A549 (cell line): ENCODE measurements around the gene PITPNM2.

Source experiments
- MAFK ChIP-seq: fragments of 450-650 bp; IDR thresholded peaks from 2 replicates; pipeline ENCODE4 v1.6.1; 2014; ENCODE audit not compliant: partially characterized antibody
- MYC ChIP-seq: IDR thresholded peaks from 2 replicates; pipeline ENCODE4 v1.6.1; 2012; ENCODE audit warnings: mild to moderate bottlenecking, inconsistent platforms, low read length, improper control_type of control experiment, borderline replicate concordance
- NPAS2 ChIP-seq: fragments of 250-450 bp; sonication (Bioruptor Pico); IDR thresholded peaks from 2 replicates; pipeline ENCODE4 v1.8.0; 2022; ENCODE audit warnings: mild to moderate bottlenecking, moderate library complexity, borderline replicate concordance
- POLR2A ChIP-seq: IDR thresholded peaks from 2 replicates; pipeline ENCODE4 v1.6.1; 2012; ENCODE audit warnings: mild to moderate bottlenecking, low read length
- POLR2AphosphoS2 ChIP-seq: conservative IDR thresholded peaks from 2 replicates; pipeline ENCODE4 v1.6.1; 2012; ENCODE audit warnings: low read length, improper control_type of control experiment, inconsistent platforms
- RCOR1 ChIP-seq: fragments of 150-350 bp; IDR thresholded peaks from 2 replicates; pipeline ENCODE4 v1.6.1; 2014; ENCODE audit warnings: antibody characterized with exemption, low read length, low read depth
- SREBF2 ChIP-seq: fragments of 450-650 bp; IDR thresholded peaks from 2 replicates; pipeline ENCODE4 v1.6.1; 2014; ENCODE audit warnings: mild to moderate bottlenecking, moderate library complexity
- TF ChIP-seq, protein P1 (sequence below): fragments of >200 bp; sonication (Bioruptor Twin); formaldehyde crosslinking; IDR thresholded peaks from 3 replicates; pipeline ENCODE4 v1.5.1; 2016
- TF ChIP-seq, protein P2 (sequence below): fragments of 250-450 bp; sonication (Bioruptor Pico); IDR thresholded peaks from 2 replicates; pipeline ENCODE4 v1.5.0; 2021; ENCODE audit warnings: mild to moderate bottlenecking, moderate library complexity, borderline replicate concordance

DNA sequence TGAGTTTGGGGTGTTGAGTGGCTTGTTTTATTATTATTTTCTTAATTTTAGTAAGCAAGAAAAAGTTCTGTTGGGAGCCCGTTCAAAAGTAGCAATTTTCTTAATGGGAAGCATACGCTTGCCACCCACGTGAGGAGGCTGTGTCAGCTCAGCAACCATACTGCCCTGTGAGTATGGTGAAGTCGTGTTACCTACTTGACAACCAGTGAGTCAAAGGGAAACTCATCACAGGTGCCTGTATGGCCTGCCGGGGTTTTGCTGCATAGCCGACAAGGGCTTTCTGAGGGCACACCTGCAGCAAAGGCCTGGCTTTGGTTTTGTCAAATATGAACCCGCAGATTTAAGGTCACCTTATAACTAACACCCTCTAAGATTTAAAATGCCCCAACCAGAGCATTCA lies 31.1 kb downstream of the PITPNM2 start:
- TF ChIP-seq, protein P1, sequence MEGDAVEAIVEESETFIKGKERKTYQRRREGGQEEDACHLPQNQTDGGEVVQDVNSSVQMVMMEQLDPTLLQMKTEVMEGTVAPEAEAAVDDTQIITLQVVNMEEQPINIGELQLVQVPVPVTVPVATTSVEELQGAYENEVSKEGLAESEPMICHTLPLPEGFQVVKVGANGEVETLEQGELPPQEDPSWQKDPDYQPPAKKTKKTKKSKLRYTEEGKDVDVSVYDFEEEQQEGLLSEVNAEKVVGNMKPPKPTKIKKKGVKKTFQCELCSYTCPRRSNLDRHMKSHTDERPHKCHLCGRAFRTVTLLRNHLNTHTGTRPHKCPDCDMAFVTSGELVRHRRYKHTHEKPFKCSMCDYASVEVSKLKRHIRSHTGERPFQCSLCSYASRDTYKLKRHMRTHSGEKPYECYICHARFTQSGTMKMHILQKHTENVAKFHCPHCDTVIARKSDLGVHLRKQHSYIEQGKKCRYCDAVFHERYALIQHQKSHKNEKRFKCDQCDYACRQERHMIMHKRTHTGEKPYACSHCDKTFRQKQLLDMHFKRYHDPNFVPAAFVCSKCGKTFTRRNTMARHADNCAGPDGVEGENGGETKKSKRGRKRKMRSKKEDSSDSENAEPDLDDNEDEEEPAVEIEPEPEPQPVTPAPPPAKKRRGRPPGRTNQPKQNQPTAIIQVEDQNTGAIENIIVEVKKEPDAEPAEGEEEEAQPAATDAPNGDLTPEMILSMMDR, result no peak
- no peak for TF ChIP-seq MYC
- no peak for TF ChIP-seq MAFK
- TF ChIP-seq NPAS2 (CRISPR knock-in tag), result no peak
- TF ChIP-seq SREBF2, result no peak
- TF ChIP-seq POLR2AphosphoS2, result no peak
- TF ChIP-seq RCOR1, result no peak
- no peak for TF ChIP-seq POLR2A
- TF ChIP-seq, protein P2, sequence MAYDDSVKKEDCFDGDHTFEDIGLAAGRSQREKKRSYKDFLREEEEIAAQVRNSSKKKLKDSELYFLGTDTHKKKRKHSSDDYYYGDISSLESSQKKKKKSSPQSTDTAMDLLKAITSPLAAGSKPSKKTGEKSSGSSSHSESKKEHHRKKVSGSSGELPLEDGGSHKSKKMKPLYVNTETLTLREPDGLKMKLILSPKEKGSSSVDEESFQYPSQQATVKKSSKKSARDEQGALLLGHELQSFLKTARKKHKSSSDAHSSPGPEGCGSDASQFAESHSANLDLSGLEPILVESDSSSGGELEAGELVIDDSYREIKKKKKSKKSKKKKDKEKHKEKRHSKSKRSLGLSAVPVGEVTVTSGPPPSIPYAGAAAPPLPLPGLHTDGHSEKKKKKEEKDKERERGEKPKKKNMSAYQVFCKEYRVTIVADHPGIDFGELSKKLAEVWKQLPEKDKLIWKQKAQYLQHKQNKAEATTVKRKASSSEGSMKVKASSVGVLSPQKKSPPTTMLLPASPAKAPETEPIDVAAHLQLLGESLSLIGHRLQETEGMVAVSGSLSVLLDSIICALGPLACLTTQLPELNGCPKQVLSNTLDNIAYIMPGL (CRISPR knock-in tag), result no peak
